ENCODE results near the gene C16orf78. TPM values are rescaled to one million over a fixed set of nuclear protein-coding genes. Genes with fewer than 3 reads are reported as not detected.

Gene C16orf78, protein sequence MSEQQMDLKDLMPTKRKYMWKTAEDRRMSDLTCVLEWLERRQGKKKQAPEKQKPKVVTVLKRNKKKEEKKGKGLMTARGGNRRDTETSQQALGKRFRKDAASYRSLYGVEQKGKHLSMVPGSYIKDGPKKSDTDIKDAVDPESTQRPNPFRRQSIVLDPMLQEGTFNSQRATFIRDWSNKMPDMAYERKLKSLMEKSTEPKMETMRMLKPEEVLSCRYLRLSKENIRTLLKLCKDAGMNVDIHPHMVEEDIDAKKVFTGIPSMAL
- not detected in 2 replicates for polyA plus RNA-seq
- polyA minus RNA-seq, result not detected in 2 replicates

DNA sequence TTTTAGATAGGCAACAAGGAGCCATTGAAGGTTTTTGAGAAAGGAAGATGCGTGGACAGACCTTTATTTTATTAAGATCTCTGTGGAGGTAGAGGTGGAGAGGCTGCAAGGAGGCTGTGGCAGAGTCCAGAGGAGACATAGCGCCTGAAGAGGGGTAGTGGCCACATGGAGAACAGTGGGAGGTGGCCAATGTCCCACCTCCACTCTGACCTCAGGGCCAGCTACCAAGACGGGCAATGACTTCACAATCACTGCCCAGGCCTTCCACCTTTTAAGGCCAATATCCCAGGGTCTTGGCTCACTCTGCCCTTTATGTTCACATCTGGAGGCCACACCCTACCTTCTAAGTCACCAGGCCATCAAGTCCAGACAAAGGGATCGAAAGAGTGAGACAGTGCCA, at the start of gene C16orf78:
TSS of gene C16orf78 (plus strand) at position 301 of the 400 bp plus-strand sequence. CDS start 136 bp downstream, outside the sequence.
- TF ChIP-seq EP300 (conservative IDR thresholded peaks at IDR 0.05; ENCODE audit: poor library complexity, severe bottlenecking), result no peak
- Histone ChIP-seq H2AFZ (ENCODE audit: low read depth, low read length) (no peak within 1 kb of the TSS), H3F3A (ENCODE audit: insufficient read depth, low read length, poor library complexity, severe bottlenecking) (no peaks in the 10 kb centered on the region), H3K4me2 (ENCODE audit: low read length) (no peak within 1 kb of the TSS), H3K27me3 (ENCODE audit: insufficient read depth, low read depth, low read length) (no peaks in the 10 kb centered on the region), H3K36me3 (ENCODE audit: insufficient read depth, low read length) (no peaks in the 10 kb centered on the region), H3K9me3 (ENCODE audit: low read length) (no peaks in the 10 kb centered on the region), H4K20me1 (ENCODE audit: insufficient read depth) (no peaks in the 10 kb centered on the region), H3K79me2 (replicated peaks; ENCODE audit: insufficient read depth, low read length) (no peaks in the 10 kb centered on the region), H3K9me2 (ENCODE audit: insufficient read depth, low read length) (no peaks in the 10 kb centered on the region), H3K27ac (ENCODE audit: low read length) (no peak within 1 kb of the TSS), H3K9ac (ENCODE audit: low read length) (no peak within 1 kb of the TSS), H3K4me3 (ENCODE audit: low read length) (no peak within 1 kb of the TSS)

DNA sequence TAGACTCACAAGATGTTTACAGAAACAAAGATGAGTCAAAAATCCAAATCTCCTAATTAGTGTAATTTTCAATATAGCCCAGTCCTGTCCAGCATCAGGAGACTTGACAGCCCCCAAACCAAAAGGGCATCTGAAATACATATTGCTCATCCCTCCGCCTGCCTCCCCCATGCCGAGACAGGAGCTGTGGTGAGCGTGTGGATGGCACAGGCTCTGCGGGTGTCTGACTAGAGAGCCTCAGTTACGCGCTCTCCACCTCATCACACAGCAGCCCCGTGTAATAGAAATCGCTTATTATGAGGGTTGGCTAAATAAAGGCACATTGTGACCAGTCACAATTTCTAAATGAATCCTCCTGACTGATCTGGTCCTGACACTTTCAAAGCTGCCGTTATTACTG, 48.9 kb upstream of the C16orf78 start:
- no peak overlapping the region for H3K27ac ChIP-seq (ENCODE audit: low read length)
- no peak overlapping the region for H2AFZ ChIP-seq (ENCODE audit: low read depth, low read length)
- no peaks in the 10 kb centered on the region for H3K79me2 ChIP-seq (replicated peaks; ENCODE audit: insufficient read depth, low read length)
- no peaks in the 10 kb centered on the region for H3K36me3 ChIP-seq (ENCODE audit: insufficient read depth, low read length)
- H4K20me1 ChIP-seq (ENCODE audit: insufficient read depth), result no peaks in the 10 kb centered on the region
- H3K27me3 ChIP-seq (ENCODE audit: insufficient read depth, low read depth, low read length), result no peaks in the 10 kb centered on the region
- H3K4me3 ChIP-seq (ENCODE audit: low read length), result no peak overlapping the region
- peak; percentile 16 for TF ChIP-seq POLR2AphosphoS5 (IDR thresholded peaks at IDR 0.05)
- no peak for TF ChIP-seq EZH2 (IDR thresholded peaks at IDR 0.05; ENCODE audit: borderline replicate concordance, insufficient read depth, low read length, poor library complexity, severe bottlenecking)
- TF ChIP-seq, protein P1, sequence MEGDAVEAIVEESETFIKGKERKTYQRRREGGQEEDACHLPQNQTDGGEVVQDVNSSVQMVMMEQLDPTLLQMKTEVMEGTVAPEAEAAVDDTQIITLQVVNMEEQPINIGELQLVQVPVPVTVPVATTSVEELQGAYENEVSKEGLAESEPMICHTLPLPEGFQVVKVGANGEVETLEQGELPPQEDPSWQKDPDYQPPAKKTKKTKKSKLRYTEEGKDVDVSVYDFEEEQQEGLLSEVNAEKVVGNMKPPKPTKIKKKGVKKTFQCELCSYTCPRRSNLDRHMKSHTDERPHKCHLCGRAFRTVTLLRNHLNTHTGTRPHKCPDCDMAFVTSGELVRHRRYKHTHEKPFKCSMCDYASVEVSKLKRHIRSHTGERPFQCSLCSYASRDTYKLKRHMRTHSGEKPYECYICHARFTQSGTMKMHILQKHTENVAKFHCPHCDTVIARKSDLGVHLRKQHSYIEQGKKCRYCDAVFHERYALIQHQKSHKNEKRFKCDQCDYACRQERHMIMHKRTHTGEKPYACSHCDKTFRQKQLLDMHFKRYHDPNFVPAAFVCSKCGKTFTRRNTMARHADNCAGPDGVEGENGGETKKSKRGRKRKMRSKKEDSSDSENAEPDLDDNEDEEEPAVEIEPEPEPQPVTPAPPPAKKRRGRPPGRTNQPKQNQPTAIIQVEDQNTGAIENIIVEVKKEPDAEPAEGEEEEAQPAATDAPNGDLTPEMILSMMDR (IDR thresholded peaks at IDR 0.05; ENCODE audit: poor library complexity, severe bottlenecking), result no peak
- H3K4me2 ChIP-seq (ENCODE audit: low read length), result no peak overlapping the region
- no peak overlapping the region for H3K9ac ChIP-seq (ENCODE audit: low read length)
- peaks cover 3% of the 10 kb centered on the region for H3K9me3 ChIP-seq (ENCODE audit: low read length)
- H3F3A ChIP-seq (ENCODE audit: insufficient read depth, low read length, poor library complexity, severe bottlenecking), result no peaks in the 10 kb centered on the region
- H3K9me2 ChIP-seq (ENCODE audit: insufficient read depth, low read length), result no peaks in the 10 kb centered on the region

DNA sequence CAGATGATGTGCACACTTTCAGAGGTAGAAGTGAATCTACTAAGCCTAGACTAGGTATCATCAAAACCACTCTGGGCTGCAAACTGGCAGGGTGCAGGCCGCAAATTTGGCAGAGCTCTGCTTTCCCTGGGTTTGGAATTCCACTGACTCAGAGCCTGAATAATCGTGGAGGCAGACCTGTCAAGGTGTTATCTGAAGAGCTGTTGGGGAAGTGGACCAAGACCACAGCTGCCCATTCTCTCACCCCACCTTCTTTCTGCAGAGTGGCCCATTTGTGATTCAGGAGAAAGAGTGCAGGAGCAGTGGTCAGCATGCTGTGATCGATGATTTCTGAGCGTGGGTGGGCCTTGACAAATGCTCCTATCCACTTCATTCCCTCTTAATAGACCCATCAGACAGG, 46.1 kb upstream of the C16orf78 start:
- H2AFZ ChIP-seq (ENCODE audit: low read depth, low read length), result no peak overlapping the region
- TF ChIP-seq, protein P1 (IDR thresholded peaks at IDR 0.05; ENCODE audit: poor library complexity, severe bottlenecking), result no peak
- TF ChIP-seq, protein P2, sequence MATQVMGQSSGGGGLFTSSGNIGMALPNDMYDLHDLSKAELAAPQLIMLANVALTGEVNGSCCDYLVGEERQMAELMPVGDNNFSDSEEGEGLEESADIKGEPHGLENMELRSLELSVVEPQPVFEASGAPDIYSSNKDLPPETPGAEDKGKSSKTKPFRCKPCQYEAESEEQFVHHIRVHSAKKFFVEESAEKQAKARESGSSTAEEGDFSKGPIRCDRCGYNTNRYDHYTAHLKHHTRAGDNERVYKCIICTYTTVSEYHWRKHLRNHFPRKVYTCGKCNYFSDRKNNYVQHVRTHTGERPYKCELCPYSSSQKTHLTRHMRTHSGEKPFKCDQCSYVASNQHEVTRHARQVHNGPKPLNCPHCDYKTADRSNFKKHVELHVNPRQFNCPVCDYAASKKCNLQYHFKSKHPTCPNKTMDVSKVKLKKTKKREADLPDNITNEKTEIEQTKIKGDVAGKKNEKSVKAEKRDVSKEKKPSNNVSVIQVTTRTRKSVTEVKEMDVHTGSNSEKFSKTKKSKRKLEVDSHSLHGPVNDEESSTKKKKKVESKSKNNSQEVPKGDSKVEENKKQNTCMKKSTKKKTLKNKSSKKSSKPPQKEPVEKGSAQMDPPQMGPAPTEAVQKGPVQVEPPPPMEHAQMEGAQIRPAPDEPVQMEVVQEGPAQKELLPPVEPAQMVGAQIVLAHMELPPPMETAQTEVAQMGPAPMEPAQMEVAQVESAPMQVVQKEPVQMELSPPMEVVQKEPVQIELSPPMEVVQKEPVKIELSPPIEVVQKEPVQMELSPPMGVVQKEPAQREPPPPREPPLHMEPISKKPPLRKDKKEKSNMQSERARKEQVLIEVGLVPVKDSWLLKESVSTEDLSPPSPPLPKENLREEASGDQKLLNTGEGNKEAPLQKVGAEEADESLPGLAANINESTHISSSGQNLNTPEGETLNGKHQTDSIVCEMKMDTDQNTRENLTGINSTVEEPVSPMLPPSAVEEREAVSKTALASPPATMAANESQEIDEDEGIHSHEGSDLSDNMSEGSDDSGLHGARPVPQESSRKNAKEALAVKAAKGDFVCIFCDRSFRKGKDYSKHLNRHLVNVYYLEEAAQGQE (IDR thresholded peaks at IDR 0.05; ENCODE audit: borderline replicate concordance), result no peak
- TF ChIP-seq POLR2AphosphoS5 (IDR thresholded peaks at IDR 0.05) (no peak), SMC3 (conservative IDR thresholded peaks at IDR 0.05; ENCODE audit: poor library complexity) (no peak), TAF1 (IDR thresholded peaks at IDR 0.05; ENCODE audit: low read depth) (no peak), RAD21 (conservative IDR thresholded peaks at IDR 0.05) (no peak), MXI1 (conservative IDR thresholded peaks at IDR 0.05; ENCODE audit: poor library complexity, severe bottlenecking) (no peak), EP300 (conservative IDR thresholded peaks at IDR 0.05; ENCODE audit: poor library complexity, severe bottlenecking) (no peak), EZH2 (IDR thresholded peaks at IDR 0.05; ENCODE audit: borderline replicate concordance, insufficient read depth, low read length, poor library complexity, severe bottlenecking) (no peak)
- H3K9me2 ChIP-seq (ENCODE audit: insufficient read depth, low read length), result no peaks in the 10 kb centered on the region
- no peak overlapping the region for H3K27ac ChIP-seq (ENCODE audit: low read length)
- no peak overlapping the region for H3K4me3 ChIP-seq (ENCODE audit: low read length)
- H3K9ac ChIP-seq (ENCODE audit: low read length), result no peak overlapping the region
- H3K9me3 ChIP-seq (ENCODE audit: low read length), result no peaks in the 10 kb centered on the region
- H3K4me2 ChIP-seq (ENCODE audit: low read length), result no peak overlapping the region
- no peaks in the 10 kb centered on the region for H4K20me1 ChIP-seq (ENCODE audit: insufficient read depth)
- H3K79me2 ChIP-seq (replicated peaks; ENCODE audit: insufficient read depth, low read length), result no peaks in the 10 kb centered on the region
- no peaks in the 10 kb centered on the region for H3K27me3 ChIP-seq (ENCODE audit: insufficient read depth, low read depth, low read length)
- no peaks in the 10 kb centered on the region for H3F3A ChIP-seq (ENCODE audit: insufficient read depth, low read length, poor library complexity, severe bottlenecking)
- H3K36me3 ChIP-seq (ENCODE audit: insufficient read depth, low read length), result no peaks in the 10 kb centered on the region

Measured in neural cell (in vitro differentiated cells).